ENCODE results near the gene GLIS2. TPM values are rescaled to one million over a fixed set of nuclear protein-coding genes. Genes with fewer than 3 reads are reported as not detected.
A peak's percentile ranks its signal among the peaks of the same experiment; 100 is the strongest.

Gene GLIS2
- total and polyA plus RNA-seq, 2 of the 4 experiments (the other 2 are of a cell fraction) = 0.36 to 8.4 TPM

- no peak for DNase-seq
- H3K23ac ChIP-seq (ENCODE audit: low read depth, low read length) = peak overlapping the region; percentile 63; the same call in 1 of the 2 replicates
- ATAC-seq (ENCODE audit: low read depth) = no peak
- no peak overlapping the region for H3K56ac ChIP-seq (ENCODE audit: extremely low read depth, insufficient read depth, low read length)
- no peak overlapping the region for H4K91ac ChIP-seq (ENCODE audit: insufficient read depth, low read depth, low read length)
- in situ Hi-C loops (cut with MboI; ENCODE audit: low sequenced_read_pairs) (no loop called here), dilution Hi-C loops (cut with HindIII; ENCODE audit: low sequenced_read_pairs, unreplicated experiment) (no loop called here), intact Hi-C loops (cut with micrococcal nuclease) (no loop called here)
- H3K9me3 ChIP-seq (ENCODE audit: control insufficient read depth, insufficient read depth, low read length) = no peaks in the 10 kb centered on the region
- H2BK120ac ChIP-seq (ENCODE audit: low read depth, low read length) = no peak overlapping the region
- POLR2A ChIA-PET (ENCODE audit: unreplicated experiment) = no interaction called here
- H3K4me2 ChIP-seq (ENCODE audit: low read depth, low read length) = no peak overlapping the region
- H3K27ac ChIP-seq (ENCODE audit: insufficient read depth, low read length) = no peak overlapping the region
- CTCF ChIA-PET = interaction anchor here (0.6 to 2.6 kb wide), 2 partner anchors 49 to 306 kb away, joined by 3 to 12 read pairs; no protein-coding TSS in a partner anchor
- no peak overlapping the region for H2AK9ac ChIP-seq (replicated peaks; ENCODE audit: low read depth, low read length, poor library complexity)
- H3K4ac ChIP-seq (ENCODE audit: low read depth, low read length) = no peak overlapping the region; the same call in 1 of the 2 replicates
- 0 out of 2 replicates have a peak overlapping the region, but pooled peaks have one; percentile 6 for H2BK20ac ChIP-seq (ENCODE audit: low read depth, low read length)
- H3K4me1 ChIP-seq (ENCODE audit: control insufficient read depth, insufficient read depth, low read length) = peaks cover 5% of the 10 kb centered on the region
- BruUV-seq (replicated peaks) = no TSS peak
- H2AK5ac ChIP-seq (ENCODE audit: low read depth, low read length) = no peak overlapping the region; the same call in 1 of the 2 replicates
- no peak overlapping the region for H4K8ac ChIP-seq (ENCODE audit: low read depth in 2 of 2, low read length in 2 of 2)
- 100% methylated on average over 3 of the region's 5 CpGs; no CpG with 5 or more reads in 1 of the 2 experiments for WGBS, 2 experiments (ENCODE audit: extremely low coverage in 2 of 2, insufficient read length in 1 of 2)
- no peaks in the 10 kb centered on the region for H3K27me3 ChIP-seq (ENCODE audit: control insufficient read depth, insufficient read depth, low read length)
- H2BK5ac ChIP-seq (ENCODE audit: low read depth, low read length, poor library complexity, severe bottlenecking) = no peak overlapping the region
- no peak overlapping the region for H2AFZ ChIP-seq (replicated peaks; ENCODE audit: low read length, poor library complexity)
- no peaks in the 10 kb centered on the region; the same call in 1 of the 2 replicates for H3K36me3 ChIP-seq (ENCODE audit: control insufficient read depth, insufficient read depth, low read length)
- peaks cover 15% of the 10 kb centered on the region for H4K20me1 ChIP-seq (ENCODE audit: insufficient read depth, low read length)
- no peak overlapping the region for H3K9ac ChIP-seq (ENCODE audit: low read depth, low read length)
- H3K14ac ChIP-seq (replicated peaks; ENCODE audit: low read depth, low read length) = no peak overlapping the region
- no peak for TF ChIP-seq ELK1 (IDR thresholded peaks at IDR 0.05; ENCODE audit: borderline replicate concordance, low read depth, low read length)
- no peak for TF ChIP-seq MAZ (IDR thresholded peaks at IDR 0.05; ENCODE audit: borderline replicate concordance, low read depth, low read length)
- TF ChIP-seq CTCF (conservative IDR thresholded peaks at IDR 0.05; ENCODE audit: low read depth, low read length) = no peak
- TF ChIP-seq MAFK (IDR thresholded peaks at IDR 0.05; ENCODE audit: low read depth, low read length) = no peak
- no peak for TF ChIP-seq SMC3 (IDR thresholded peaks at IDR 0.05; ENCODE audit: low read depth, low read length)
- no peak for TF ChIP-seq NFE2L2 (IDR thresholded peaks at IDR 0.05; ENCODE audit: low read depth, low read length)
- no peak for TF ChIP-seq BHLHE40 (IDR thresholded peaks at IDR 0.05; ENCODE audit: low read depth, low read length)
- no peak for TF ChIP-seq RCOR1 (IDR thresholded peaks at IDR 0.05; ENCODE audit: insufficient replicate concordance, low read length)
- no peak for TF ChIP-seq CEBPB (IDR thresholded peaks at IDR 0.05; ENCODE audit: low read depth, low read length)
- no peak for TF ChIP-seq CHD1 (IDR thresholded peaks at IDR 0.05; ENCODE audit: low read depth, low read length)
- no peak for TF ChIP-seq MXI1 (IDR thresholded peaks at IDR 0.05; ENCODE audit: borderline replicate concordance, low read depth, low read length)
- no peak for TF ChIP-seq FOS (IDR thresholded peaks at IDR 0.05; ENCODE audit: low read depth, low read length)
- no peak overlapping the region for H2BK15ac ChIP-seq (ENCODE audit: low read depth, low read length)
- H4K5ac ChIP-seq (ENCODE audit: low read depth, low read length) = no peak overlapping the region
- H3K4me3 ChIP-seq (ENCODE audit: insufficient read depth, low read depth, low read length) = no peak overlapping the region
- H3K9me1 ChIP-seq (ENCODE audit: insufficient read depth, low read length) = 0 out of 2 replicates have a peak, but pooled peaks cover 8% of the 10 kb centered on the region
- H3K18ac ChIP-seq (ENCODE audit: low read depth, low read length) = no peak overlapping the region
- peaks cover 12 to 26% of the 10 kb centered on the region in 2 experiments; a peak in 3 of 4 replicates for H3K79me1 ChIP-seq (ENCODE audit: low read depth in 1 of 2, low read length in 2 of 2)
Measured at GRCh38 chr16:4352843-4353242, 37.0 kb downstream of the GLIS2 start.

Data from IMR-90 (cell line).